GM12878 (cell line): ENCODE results near the gene CIPC.

Source experiments
- BRCA1 ChIP-seq: IDR thresholded peaks from 2 replicates; pipeline ENCODE4 v1.6.1; 2011; ENCODE audit warnings: low read depth, low read length, improper control_type of control experiment
- CEBPB ChIP-seq, 2 experiments: fragments of 150-350 bp in 1 of 2; IDR thresholded peaks; 2 replicates each; pipeline ENCODE4 v1.6.1; 2012 to 2014; ENCODE audit warnings: low read depth in 2 of 2, low read length in 2 of 2, borderline replicate concordance in 1 of 2, inconsistent platforms in 1 of 2
- NR2C2 ChIP-seq: IDR thresholded peaks from 2 replicates; pipeline ENCODE4 v1.6.1; 2011; ENCODE audit warnings: borderline replicate concordance, low read depth; ENCODE audit not compliant: control insufficient read depth, insufficient read length
- PML ChIP-seq: IDR thresholded peaks from 2 replicates; pipeline ENCODE4 v1.6.1; 2012; ENCODE audit warnings: low read length, inconsistent platforms
- RAD21 ChIP-seq: IDR thresholded peaks from 2 replicates; pipeline ENCODE4 v1.6.1; 2011; ENCODE audit warnings: mild to moderate bottlenecking, low read depth, low read length, moderate library complexity; ENCODE audit not compliant: insufficient read depth
- SIN3A ChIP-seq: IDR thresholded peaks from 2 replicates; pipeline ENCODE4 v1.6.1; 2012; ENCODE audit warnings: low read depth, low read length, improper control_type of control experiment

- TF ChIP-seq RAD21 (no peak), NR2C2 (no peak), CEBPB (IDR thresholded peaks at IDR 0.05; ENCODE audit: borderline replicate concordance in 1 of 2, low read depth in 2 of 2, low read length in 2 of 2) (no peak), BRCA1 (no peak), PML (no peak), SIN3A (no peak)
Observed at GRCh38 chr14:77139022-77139421, 41.0 kb downstream of the CIPC start.
